ENCODE data around the gene RAD54L. TPM values are rescaled to one million over a fixed set of nuclear protein-coding genes. Genes with fewer than 3 reads are reported as not detected.

RAD54L gene
- 49.7 and 50.2 TPM in 2 replicates for total RNA-seq

GRCh38 chr1:46247436-46248121 is at the start of gene RAD54L:
Gene RAD54L, plus strand, starts transcription at chr1:46247763. Its CDS starts 643 bp downstream, at chr1:46248406.
- Mint-ChIP-seq H3K27ac (peak within 1 kb of the TSS; percentile 94), H3K27me3 (ENCODE audit: insufficient read depth) (no peaks in the 10 kb centered on the region), H3K4me3 (peak within 1 kb of the TSS; percentile 97), H3K36me3 (ENCODE audit: low read depth) (peaks cover 17% of the 10 kb centered on the region), H3K9me3 (no peaks in the 10 kb centered on the region), H3K4me1 (ENCODE audit: low read depth) (peaks cover 39% of the 10 kb centered on the region)
- DNase-seq (ENCODE audit: low spot score), result peak; percentile 95
- intact Hi-C loops (cut with micrococcal nuclease), result loop anchor here (1.0 to 5.0 kb wide), 10 partner anchors 49 to 1235 kb away; partner anchors contain the start of genes EFCAB14, GPBP1L1, HECTD3 and IPP

GRCh38 chr1:46197964-46198811 is 49.4 kb upstream of the RAD54L start, which contains the start of gene POMGNT1:
Gene POMGNT1, minus strand, starts transcription at chr1:46198434. Its CDS starts 613 bp downstream, at chr1:46197821.
- intact Hi-C loops (cut with micrococcal nuclease), result loop anchor here (1.0 to 5.0 kb wide), 6 partner anchors 13 to 511 kb away; partner anchors contain the start of genes GPBP1L1, RAD54L and TMEM69
- peak; percentile 78 for DNase-seq (ENCODE audit: low spot score)
- H3K4me3 Mint-ChIP-seq, result peak within 1 kb of the TSS; percentile 87
- H3K4me1 Mint-ChIP-seq (ENCODE audit: low read depth), result peaks cover 27% of the 10 kb centered on the region
- no peaks in the 10 kb centered on the region for H3K27me3 Mint-ChIP-seq (ENCODE audit: insufficient read depth)
- H3K27ac Mint-ChIP-seq, result peak within 1 kb of the TSS; percentile 71
- H3K9me3 Mint-ChIP-seq, result no peaks in the 10 kb centered on the region
- peaks cover 17% of the 10 kb centered on the region for H3K36me3 Mint-ChIP-seq (ENCODE audit: low read depth)

GRCh38 chr1:46199233-46199749 is 48.3 kb upstream of the RAD54L start:
- H3K9me3 Mint-ChIP-seq, result no peaks in the 10 kb centered on the region
- H3K4me1 Mint-ChIP-seq (ENCODE audit: low read depth), result peaks cover 27% of the 10 kb centered on the region
- peaks cover 14% of the 10 kb centered on the region for H3K36me3 Mint-ChIP-seq (ENCODE audit: low read depth)
- H3K27me3 Mint-ChIP-seq (ENCODE audit: insufficient read depth), result no peaks in the 10 kb centered on the region
- peak overlapping the region; percentile 87 for H3K4me3 Mint-ChIP-seq
- DNase-seq (ENCODE audit: low spot score), result no peak
- intact Hi-C loops (cut with micrococcal nuclease), result loop anchor here (5.0 kb wide), 1 partner anchor 512 kb away; the partner anchor contains the start of genes GPBP1L1 and TMEM69
- H3K27ac Mint-ChIP-seq, result peak overlapping the region; percentile 29

GRCh38 chr1:46203738-46204405 is 43.7 kb upstream of the RAD54L start:
- Mint-ChIP-seq H3K4me3 (no peak overlapping the region), H3K27me3 (ENCODE audit: insufficient read depth) (no peaks in the 10 kb centered on the region), H3K27ac (no peak overlapping the region), H3K4me1 (ENCODE audit: low read depth) (peaks cover 17% of the 10 kb centered on the region), H3K36me3 (ENCODE audit: low read depth) (peaks cover 4% of the 10 kb centered on the region), H3K9me3 (no peaks in the 10 kb centered on the region)
- no peak for DNase-seq (ENCODE audit: low spot score)
- intact Hi-C loops (cut with micrococcal nuclease), result no loop called here

GRCh38 chr1:46204406-46204742 is 43.2 kb upstream of the RAD54L start:
- Mint-ChIP-seq H3K4me1 (ENCODE audit: low read depth) (peaks cover 14% of the 10 kb centered on the region), H3K36me3 (ENCODE audit: low read depth) (peaks cover 2% of the 10 kb centered on the region)
- intact Hi-C loops (cut with micrococcal nuclease), result no loop called here

DNA sequence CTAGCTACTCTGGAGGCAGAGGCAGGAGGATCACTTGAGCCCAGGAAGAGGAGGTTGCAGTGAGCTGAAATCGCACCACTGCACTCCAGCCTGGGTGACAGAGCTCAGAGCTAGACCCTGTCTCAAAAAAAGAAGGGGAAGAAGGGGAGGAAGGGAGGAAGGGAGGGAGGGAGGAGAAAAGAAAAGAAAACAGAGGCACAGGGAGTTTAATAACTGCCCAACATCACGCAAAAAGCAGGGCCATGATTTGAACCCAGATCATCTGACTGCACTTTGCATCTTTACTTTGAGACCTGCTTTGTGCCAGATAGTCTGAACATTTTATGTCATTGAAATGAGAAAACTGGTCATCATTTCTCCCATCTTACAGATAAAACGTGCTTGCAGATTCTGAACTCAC is 42.4 kb upstream of the RAD54L start:
- Mint-ChIP-seq H3K27ac (no peak overlapping the region), H3K36me3 (ENCODE audit: low read depth) (peaks cover 2% of the 10 kb centered on the region), H3K4me3 (no peak overlapping the region), H3K27me3 (ENCODE audit: insufficient read depth) (no peaks in the 10 kb centered on the region), H3K4me1 (ENCODE audit: low read depth) (peaks cover 11% of the 10 kb centered on the region), H3K9me3 (no peaks in the 10 kb centered on the region)
- intact Hi-C loops (cut with micrococcal nuclease), result no loop called here
- DNase-seq (ENCODE audit: low spot score), result no peak

More at GRCh38 chr1:46204406-46204742, 43.2 kb upstream of the RAD54L start:
- Mint-ChIP-seq H3K27ac (no peak overlapping the region), H3K27me3 (ENCODE audit: insufficient read depth) (no peaks in the 10 kb centered on the region), H3K9me3 (no peaks in the 10 kb centered on the region), H3K4me3 (no peak overlapping the region)
- no peak for DNase-seq (ENCODE audit: low spot score)

- peaks cover 2% of the 10 kb centered on the region for H3K36me3 Mint-ChIP-seq (ENCODE audit: low read depth)
- H3K4me3 Mint-ChIP-seq, result no peak overlapping the region
- no peak for DNase-seq (ENCODE audit: low spot score)
- H3K9me3 Mint-ChIP-seq, result no peaks in the 10 kb centered on the region
- no peak overlapping the region for H3K27ac Mint-ChIP-seq
- peaks cover 6% of the 10 kb centered on the region for H3K4me1 Mint-ChIP-seq (ENCODE audit: low read depth)
- H3K27me3 Mint-ChIP-seq (ENCODE audit: insufficient read depth), result no peaks in the 10 kb centered on the region
- intact Hi-C loops (cut with micrococcal nuclease), result no loop called here
Observed at GRCh38 chr1:46205791-46206190, 41.8 kb upstream of the RAD54L start.

DNA sequence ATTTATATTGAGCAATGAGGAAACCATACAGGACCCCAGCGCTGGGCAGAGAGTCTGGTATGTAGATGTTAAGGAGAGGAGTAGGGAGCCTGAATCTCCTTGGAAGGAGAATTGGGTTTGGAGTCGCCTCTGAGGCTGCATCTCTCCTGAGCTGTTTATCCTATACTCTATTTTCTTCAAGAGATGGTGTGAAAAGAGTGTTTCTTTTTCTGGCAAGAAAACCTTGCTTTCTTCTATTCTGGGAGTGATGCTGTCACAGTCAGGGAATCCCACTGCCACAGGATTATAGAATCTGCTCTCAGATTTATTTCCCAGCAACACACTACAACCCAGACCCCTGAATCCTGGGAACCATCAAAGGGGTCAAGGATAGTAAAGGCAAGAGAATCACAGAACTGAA is 41.2 kb upstream of the RAD54L start:
- Mint-ChIP-seq H3K9me3 (no peaks in the 10 kb centered on the region), H3K4me3 (no peak overlapping the region), H3K27me3 (ENCODE audit: insufficient read depth) (no peaks in the 10 kb centered on the region), H3K4me1 (ENCODE audit: low read depth) (peaks cover 6% of the 10 kb centered on the region), H3K36me3 (ENCODE audit: low read depth) (peaks cover 2% of the 10 kb centered on the region), H3K27ac (no peak overlapping the region)
- intact Hi-C loops (cut with micrococcal nuclease), result no loop called here
- DNase-seq (ENCODE audit: low spot score), result no peak

DNA sequence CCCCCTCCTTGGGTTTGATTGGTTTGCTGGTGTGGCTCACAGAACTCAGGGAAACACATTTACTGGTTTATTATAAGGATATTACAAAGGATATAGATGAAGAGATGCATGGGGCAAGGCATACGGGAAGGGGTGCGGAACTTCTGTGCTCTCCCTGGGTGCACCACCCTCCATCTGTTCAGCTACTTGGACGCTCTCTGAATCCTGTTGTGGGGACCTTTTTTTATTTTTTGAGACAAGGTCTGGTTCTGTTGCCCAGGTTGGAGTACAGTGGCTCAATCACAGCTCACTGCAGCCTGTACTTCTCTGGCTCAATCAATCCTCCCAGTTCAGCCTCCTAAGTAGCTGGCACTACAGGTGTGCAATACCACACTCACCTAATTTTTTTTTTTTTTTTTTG is 37.0 kb upstream of the RAD54L start:
- DNase-seq (ENCODE audit: low spot score), result no peak
- H3K9me3 Mint-ChIP-seq, result no peaks in the 10 kb centered on the region
- intact Hi-C loops (cut with micrococcal nuclease), result no loop called here
- no peaks in the 10 kb centered on the region for H3K4me1 Mint-ChIP-seq (ENCODE audit: low read depth)
- no peak overlapping the region for H3K27ac Mint-ChIP-seq
- no peaks in the 10 kb centered on the region for H3K36me3 Mint-ChIP-seq (ENCODE audit: low read depth)
- H3K4me3 Mint-ChIP-seq, result no peak overlapping the region
- H3K27me3 Mint-ChIP-seq (ENCODE audit: insufficient read depth), result no peaks in the 10 kb centered on the region

GRCh38 chr1:46211051-46211450 is 36.5 kb upstream of the RAD54L start:
- Mint-ChIP-seq H3K36me3 (ENCODE audit: low read depth) (no peaks in the 10 kb centered on the region), H3K27me3 (ENCODE audit: insufficient read depth) (no peaks in the 10 kb centered on the region), H3K4me3 (no peak overlapping the region), H3K27ac (no peak overlapping the region), H3K4me1 (ENCODE audit: low read depth) (no peaks in the 10 kb centered on the region), H3K9me3 (no peaks in the 10 kb centered on the region)
- intact Hi-C loops (cut with micrococcal nuclease), result no loop called here
- DNase-seq (ENCODE audit: low spot score), result no peak

DNA sequence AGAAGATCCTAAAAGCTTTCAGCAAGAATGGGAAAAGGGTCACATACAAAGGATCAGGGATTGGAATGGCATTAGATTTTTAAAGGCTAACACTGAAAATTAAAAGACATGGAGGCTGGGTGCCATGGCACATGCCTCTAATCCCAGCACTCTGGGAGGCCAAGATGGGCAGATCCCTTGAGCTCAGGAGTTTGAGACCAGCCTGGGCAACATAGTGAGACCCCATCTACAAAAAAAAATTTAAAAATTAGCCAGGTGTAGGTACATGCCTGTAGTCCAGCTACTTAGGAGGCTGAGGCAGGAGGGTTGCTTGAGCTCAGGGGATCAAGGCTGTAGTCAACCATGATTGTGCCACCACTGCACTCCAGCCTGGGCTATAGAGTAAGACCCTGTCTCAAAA is 32.1 kb upstream of the RAD54L start:
- H3K36me3 Mint-ChIP-seq (ENCODE audit: low read depth), result no peaks in the 10 kb centered on the region
- H3K4me1 Mint-ChIP-seq (ENCODE audit: low read depth), result no peaks in the 10 kb centered on the region
- H3K27ac Mint-ChIP-seq, result no peak overlapping the region
- DNase-seq (ENCODE audit: low spot score), result no peak
- intact Hi-C loops (cut with micrococcal nuclease), result no loop called here
- H3K4me3 Mint-ChIP-seq, result no peak overlapping the region
- no peaks in the 10 kb centered on the region for H3K9me3 Mint-ChIP-seq
- H3K27me3 Mint-ChIP-seq (ENCODE audit: insufficient read depth), result peaks cover 2% of the 10 kb centered on the region

GRCh38 chr1:46218443-46218842 is 29.1 kb upstream of the RAD54L start:
- Mint-ChIP-seq H3K36me3 (ENCODE audit: low read depth) (no peaks in the 10 kb centered on the region), H3K27ac (no peak overlapping the region), H3K27me3 (ENCODE audit: insufficient read depth) (peaks cover 4% of the 10 kb centered on the region), H3K4me3 (no peak overlapping the region), H3K4me1 (ENCODE audit: low read depth) (no peaks in the 10 kb centered on the region), H3K9me3 (no peaks in the 10 kb centered on the region)
- no peak for DNase-seq (ENCODE audit: low spot score)
- intact Hi-C loops (cut with micrococcal nuclease), result no loop called here

Data from activated T-helper 1 cell treated with anti-CD3 and anti-CD28 coated beads, Interleukin-12 subunit alpha, Interleukin-12 subunit beta, Interleukin-2, Interleukin-4 antibody, amounts not matched to agents 30 ng/mL and 10 ng/mL and 1 ng/mL, durations not matched to agents 14 hours and 24 hours and 36 hours (primary cell).